Breast epithelium (tissue), 4 donors: Measurements from ENCODE around the gene PTH1R. TPM values are rescaled to one million over a fixed set of nuclear protein-coding genes. Genes with fewer than 3 reads are reported as not detected.

Source experiments
- DNase-seq, 2 donors: peaks; one replicate each; pipeline ENCODE4 v3.0.0-alpha.2; 2019; ENCODE audit warnings: low spot score in 2 of 2
- H3K27ac ChIP-seq, 2 donors: fragments of 200-600 bp; sonication (generic) in 1 of 2; one replicate each; pipeline ENCODE4 v1.5.1; 2016 to 2019; ENCODE audit warnings: mild to moderate bottlenecking in 1 of 2
- H3K27me3 ChIP-seq, 2 donors: fragments of 200-600 bp; sonication (generic) in 1 of 2; one replicate each; pipeline versions ENCODE4 v1.5.1 to v1.6.0; 2017 to 2019; ENCODE audit warnings: control low read depth in 1 of 2, mild to moderate bottlenecking in 1 of 2
- H3K36me3 ChIP-seq: fragments of 200-600 bp; one replicate; pipeline ENCODE4 v1.5.1; 2019
- H3K4me1 ChIP-seq, 2 donors: fragments of 200-600 bp; sonication (generic); one replicate each; pipeline ENCODE4 v1.5.1; 2016 to 2019; ENCODE audit warnings: control low read depth in 1 of 2
- H3K4me3 ChIP-seq, 3 donors: fragments of 200-600 bp; sonication (generic); 1 replicate in 2 of 3; 2 replicates in 1 of 3; pipeline ENCODE4 v1.5.1; 2016 to 2019; ENCODE audit warnings: mild to moderate bottlenecking in 3 of 3, moderate library complexity in 2 of 3
- H3K9me3 ChIP-seq, 2 donors: fragments of 200-600 bp; sonication (generic) in 1 of 2; one replicate each; pipeline ENCODE4 v1.5.1; 2016 to 2019; ENCODE audit warnings: control low read depth in 1 of 2
- CTCF ChIP-seq, 3 donors: fragments of 450-650 bp; IDR thresholded peaks; one replicate each; pipeline ENCODE4 v1.5.1; 2016 to 2017; ENCODE audit warnings: antibody characterized with exemption in 3 of 3, mild to moderate bottlenecking in 3 of 3, moderate library complexity in 3 of 3
- POLR2A ChIP-seq: fragments of 450-650 bp; IDR thresholded peaks from one replicate; pipeline ENCODE4 v1.6.1; 2016; ENCODE audit warnings: antibody characterized with exemption, mild to moderate bottlenecking, moderate library complexity
- POLR2AphosphoS5 ChIP-seq, 3 donors: sonication (generic); formaldehyde crosslinking; IDR thresholded peaks; one replicate each; pipeline ENCODE4 v1.6.1; 2017; ENCODE audit warnings: antibody characterized with exemption in 3 of 3
- intact Hi-C: fragments of 100-400 bp; cut with DNase I; formaldehyde crosslinking; loops from one replicate; pipeline ENCODE4 v1.15.1; 2023; ENCODE audit warnings: low total_unique reads
- total RNA-seq, 3 donors: library from RNA; depleted of rRNA; stranded (reverse); fragments of >200 nt; gene quantifications; one replicate each; pipeline ENCODE4 v1.1.0, GENCODE V29; 2016

Gene PTH1R
- total RNA-seq, 3 donors from 2014 or later, result 4.7 to 38.2 (median 13.4) TPM

GRCh38 chr3:46929324-46929723, 51.8 kb downstream of the PTH1R start:
- Histone ChIP-seq H3K9me3 (no peaks in the 10 kb centered on the region), H3K4me3 (no peak overlapping the region), H3K36me3 (no peaks in the 10 kb centered on the region), H3K27ac (peak overlapping the region; percentile 32 to 89), H3K27me3 (no peaks in the 10 kb centered on the region), H3K4me1 (peaks cover 8 to 65% of the 10 kb centered on the region in 2 donors)
- no peak for TF ChIP-seq POLR2AphosphoS5 (IDR thresholded peaks at IDR 0.05)
- TF ChIP-seq POLR2A, result no peak
- TF ChIP-seq CTCF (IDR thresholded peaks at IDR 0.05), result no peak
- DNase-seq, result peak; percentile 64 to 73
- intact Hi-C loops, result no loop called here

- Histone ChIP-seq H3K4me1 (peaks cover 12 to 74% of the 10 kb centered on the region in 2 donors), H3K36me3 (no peaks in the 10 kb centered on the region), H3K27ac (peak overlapping the region; percentile 85 to 89), H3K4me3 (peak overlapping the region in 1 of 3 donors; percentile 13), H3K27me3 (no peaks in the 10 kb centered on the region), H3K9me3 (no peaks in the 10 kb centered on the region)
- TF ChIP-seq POLR2A (no peak), POLR2AphosphoS5 (IDR thresholded peaks at IDR 0.05) (no peak), CTCF (IDR thresholded peaks at IDR 0.05) (no peak)
- intact Hi-C loops, result no loop called here
- DNase-seq, result peak in 1 of 2 donors; percentile 12
Measured at GRCh38 chr3:46930166-46930944, 52.8 kb downstream of the PTH1R start.

GRCh38 chr3:46930945-46931403, 53.5 kb downstream of the PTH1R start:
- H3K4me1 ChIP-seq, result peaks cover 16 to 81% of the 10 kb centered on the region in 2 donors
- H3K36me3 ChIP-seq, result no peaks in the 10 kb centered on the region
- no peaks in the 10 kb centered on the region for H3K9me3 ChIP-seq
- H3K27me3 ChIP-seq, result no peaks in the 10 kb centered on the region
- H3K4me3 ChIP-seq, result peak overlapping the region in 2 of 3 donors; percentile 6 to 13
- intact Hi-C loops, result no loop called here
- peak overlapping the region; percentile 85 to 89 for H3K27ac ChIP-seq
- TF ChIP-seq CTCF (IDR thresholded peaks at IDR 0.05) (no peak), POLR2AphosphoS5 (IDR thresholded peaks at IDR 0.05) (no peak), POLR2A (no peak)
- DNase-seq, result peak in 1 of 2 donors; percentile 70

- intact Hi-C loops, result no loop called here
- TF ChIP-seq POLR2A (no peak), POLR2AphosphoS5 (IDR thresholded peaks at IDR 0.05) (no peak), CTCF (IDR thresholded peaks at IDR 0.05) (no peak)
- H3K27me3 ChIP-seq, result no peaks in the 10 kb centered on the region
- no peak overlapping the region for H3K4me3 ChIP-seq
- peak overlapping the region; percentile 85 to 89 for H3K27ac ChIP-seq
- H3K36me3 ChIP-seq, result no peaks in the 10 kb centered on the region
- no peak for DNase-seq
- peaks cover 16 to 78% of the 10 kb centered on the region in 2 donors for H3K4me1 ChIP-seq
- no peaks in the 10 kb centered on the region for H3K9me3 ChIP-seq
Measured at GRCh38 chr3:46931631-46932331, 54.3 kb downstream of the PTH1R start.
